Limb (tissue), 2 donors: ENCODE measurements around the gene SUGCT.
"Not testable (repeated sequence)": the region's sequence is repeated elsewhere in the genome, so short reads cannot be mapped to it uniquely, and the experiment has no call there.

Source experiments
- DNase-seq, 2 donors: peaks; one replicate each; pipeline ENCODE4 v3.0.0-alpha.2; 2016; ENCODE audit errors: extremely low spot score in 2 of 2

The SUGCT gene

DNA sequence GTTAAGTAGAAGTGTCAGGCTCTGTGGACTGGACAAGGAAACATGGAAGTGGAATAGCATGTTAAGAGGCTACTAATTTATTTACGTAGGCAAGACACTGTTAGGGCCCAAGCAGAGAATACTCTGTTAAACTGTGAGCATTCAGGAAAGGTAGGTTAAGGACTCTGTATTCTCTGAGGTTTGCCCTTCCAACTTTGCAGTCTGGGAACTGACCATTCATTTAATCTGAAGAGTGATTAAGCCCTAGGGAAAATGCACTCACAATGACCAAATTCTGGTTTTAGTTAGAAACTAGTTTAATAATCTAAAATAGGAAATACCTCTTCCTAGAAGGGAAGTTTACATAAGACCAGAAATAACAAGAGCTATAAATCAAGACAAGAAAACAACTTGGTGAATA lies 266.6 kb downstream of the SUGCT start:
- DNase-seq, result no peak

- peak in 1 of 2 donors; percentile 21 for DNase-seq
These were observed 267.9 kb downstream of the SUGCT start for GRCh38 chr7:40402661-40403060.

DNA sequence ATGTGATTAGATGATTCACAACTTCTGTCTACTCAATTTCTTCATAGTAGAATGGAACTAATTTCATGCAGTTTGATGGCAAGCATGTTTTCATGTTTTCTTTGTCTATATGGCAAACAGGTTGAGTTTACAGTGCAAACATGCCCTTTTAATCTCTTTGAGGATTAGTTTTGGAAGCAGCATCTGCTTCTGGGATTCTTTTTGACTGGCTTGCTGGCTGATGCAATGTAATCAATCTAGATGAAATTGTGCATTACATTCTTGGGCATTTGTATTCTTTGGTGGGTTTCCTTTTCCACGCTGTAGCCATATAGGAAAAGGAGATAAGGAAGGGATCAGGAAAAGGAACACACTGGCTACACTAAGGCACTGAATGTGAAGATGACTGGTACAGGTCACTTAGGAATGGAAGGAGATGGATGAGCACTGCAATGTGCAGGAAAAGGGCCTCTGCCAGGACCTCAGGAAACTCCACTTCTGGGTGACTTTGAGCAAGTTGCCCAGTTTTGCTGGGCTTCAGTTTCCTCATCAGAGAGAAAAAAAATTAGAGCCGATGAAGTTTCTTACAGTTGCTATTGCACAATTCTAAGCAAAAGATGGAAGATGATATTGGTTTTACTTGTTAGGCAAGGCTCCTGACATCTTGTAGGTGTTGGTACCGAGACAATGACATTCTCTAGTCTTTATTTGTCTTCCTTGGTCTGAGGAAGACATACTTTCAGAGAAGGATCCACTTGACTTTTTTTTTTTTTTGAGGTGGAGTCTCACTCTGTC lies 269.1 kb downstream of the SUGCT start:
- no peak for DNase-seq

- no peak for DNase-seq
These were observed 271.2 kb downstream of the SUGCT start for GRCh38 chr7:40405991-40406390.

GRCh38 chr7:40412323-40412722 lies 277.5 kb downstream of the SUGCT start:
- DNase-seq, result no peak

DNA sequence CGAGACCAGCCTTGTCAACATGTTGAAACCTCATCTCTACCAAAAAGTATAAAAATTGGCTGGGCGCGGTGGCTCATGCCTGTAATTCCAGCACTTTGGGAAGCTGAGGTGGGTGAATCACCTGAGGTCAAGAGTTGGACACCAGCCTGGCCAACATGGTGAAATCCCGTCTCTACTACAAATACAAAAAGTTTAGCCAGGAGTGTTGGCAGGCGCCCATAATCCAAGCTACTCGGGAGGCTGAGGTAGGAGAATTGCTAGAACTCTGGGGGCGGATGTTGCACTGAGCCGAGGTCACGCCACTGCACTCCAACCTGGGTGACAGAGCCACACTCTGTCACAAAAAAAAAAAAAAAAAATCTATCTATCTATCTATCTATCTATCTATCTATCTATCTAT lies 279.9 kb downstream of the SUGCT start:
- not testable (repeated sequence) for DNase-seq

GRCh38 chr7:40418448-40418847 lies 283.6 kb downstream of the SUGCT start:
- DNase-seq, result no peak

DNA sequence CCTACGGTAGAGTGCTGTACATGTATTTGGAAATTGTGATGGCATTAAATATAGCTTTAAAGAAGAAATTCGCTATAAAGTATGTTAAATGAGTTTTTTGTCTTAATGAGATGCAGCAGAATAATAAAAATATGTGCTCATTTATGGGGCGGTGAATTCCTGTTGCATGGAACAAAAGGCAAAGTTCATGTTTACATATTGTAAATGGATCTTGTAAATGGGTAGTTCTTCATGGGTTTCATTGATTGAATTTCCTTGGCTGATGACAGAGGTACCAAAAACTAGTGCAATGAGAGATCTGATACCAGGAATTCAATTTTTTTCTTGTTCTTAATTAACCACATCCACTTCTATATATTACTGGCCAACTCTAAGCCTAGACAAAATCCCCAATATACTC lies 284.2 kb downstream of the SUGCT start:
- DNase-seq, result no peak

GRCh38 chr7:40419806-40420205 lies 285.0 kb downstream of the SUGCT start:
- DNase-seq, result no peak

GRCh38 chr7:40421433-40421832 lies 286.6 kb downstream of the SUGCT start:
- no peak for DNase-seq

- DNase-seq, result no peak
These were observed 290.9 kb downstream of the SUGCT start for GRCh38 chr7:40425696-40426095.

DNA sequence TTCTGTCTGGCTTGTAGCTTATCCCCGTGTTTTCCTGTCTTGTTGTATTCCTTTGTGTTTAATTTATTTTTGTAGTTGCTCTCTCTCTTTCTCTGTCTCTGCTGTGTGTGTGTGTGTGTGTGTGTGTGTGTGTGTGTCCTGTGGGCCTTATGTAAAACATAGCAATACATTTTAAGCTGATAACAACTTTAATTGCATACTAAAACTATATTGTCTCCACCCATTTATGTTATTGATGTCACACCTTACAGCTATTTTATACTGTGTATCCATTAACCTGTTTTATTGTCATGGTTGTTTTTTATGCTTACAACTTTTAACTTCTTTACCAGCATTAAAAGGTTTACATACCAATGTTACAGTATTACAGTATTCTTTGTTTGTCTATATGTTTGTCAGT lies 293.6 kb downstream of the SUGCT start:
- no peak for DNase-seq

- DNase-seq, result no peak
These were observed 295.0 kb downstream of the SUGCT start for GRCh38 chr7:40429826-40430225.

- no peak for DNase-seq
These were observed 297.2 kb downstream of the SUGCT start for GRCh38 chr7:40432046-40432445.

- DNase-seq, result peak in 1 of 2 donors; percentile 8
These were observed 301.9 kb downstream of the SUGCT start for GRCh38 chr7:40436710-40437109.

DNA sequence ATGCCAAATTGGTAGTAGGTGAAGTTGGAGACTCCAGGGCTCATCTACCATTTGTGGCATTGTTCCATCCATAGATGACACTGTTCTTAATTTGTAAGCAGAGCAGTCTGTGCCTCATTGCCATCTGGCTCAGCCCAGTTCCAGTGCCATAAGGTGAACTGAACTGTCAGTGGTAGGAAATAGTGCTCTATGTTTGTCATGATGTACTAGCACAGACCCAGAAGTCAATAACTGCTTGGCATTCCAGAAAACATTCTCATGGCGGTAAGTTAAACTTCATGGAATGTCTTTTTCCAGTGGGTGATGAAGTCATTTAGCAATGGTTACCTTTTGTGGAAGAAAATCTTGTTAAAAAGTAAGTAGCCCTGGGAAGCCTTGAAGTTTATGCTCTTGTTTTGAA lies 302.7 kb downstream of the SUGCT start:
- DNase-seq, result no peak

DNA sequence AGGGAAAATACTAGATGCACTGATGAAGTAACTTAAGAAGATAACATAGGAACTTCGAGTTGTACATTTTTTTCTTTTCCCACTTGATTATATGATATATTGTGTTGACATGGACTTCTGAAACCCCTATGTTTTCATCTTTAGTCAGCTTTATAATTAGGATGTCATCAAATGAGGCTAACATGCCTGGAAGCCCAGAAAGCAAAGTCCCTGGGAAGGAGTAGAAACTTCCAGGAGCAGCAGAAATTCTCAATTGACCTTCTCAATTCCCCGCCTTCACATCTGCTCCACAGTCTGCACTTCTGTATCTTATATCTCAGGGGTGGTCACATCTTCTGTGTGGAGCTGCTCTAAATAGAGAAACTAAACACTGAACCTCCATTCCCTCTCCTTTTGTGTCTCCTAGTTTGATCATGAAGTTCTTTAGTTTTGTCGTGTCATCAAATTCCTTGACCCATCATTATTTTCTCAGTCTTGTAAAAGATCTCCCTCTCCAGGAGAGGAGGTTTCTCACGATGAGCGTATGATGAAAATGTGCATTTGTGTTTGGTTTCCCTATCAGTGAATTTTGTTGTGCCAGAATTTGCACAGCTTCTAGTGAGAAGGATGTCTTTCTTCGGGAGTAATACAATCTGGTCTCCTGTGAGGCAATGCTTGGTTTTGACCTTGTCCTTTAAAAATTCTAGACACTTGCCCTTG lies 303.3 kb downstream of the SUGCT start:
- no peak for DNase-seq

DNA sequence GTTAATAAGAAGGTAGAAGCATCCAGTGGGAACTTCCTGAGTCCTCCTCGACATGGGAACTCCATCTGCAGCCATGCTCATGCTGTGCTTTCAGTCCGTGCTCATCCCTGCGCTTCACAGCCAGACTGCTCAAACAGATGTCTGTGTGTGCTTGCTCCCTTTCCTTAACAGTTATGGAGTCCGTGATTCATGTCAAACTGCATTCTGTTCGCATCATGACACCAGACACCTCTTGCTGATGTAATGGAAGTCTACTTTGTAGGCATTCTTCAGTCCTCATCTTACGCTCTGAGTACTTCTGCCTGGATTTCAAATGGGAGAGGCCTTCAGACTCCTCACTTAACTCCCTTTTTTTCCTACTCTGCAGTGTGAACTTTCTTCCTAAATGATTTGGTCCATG lies 304.9 kb downstream of the SUGCT start:
- DNase-seq, result no peak

DNA sequence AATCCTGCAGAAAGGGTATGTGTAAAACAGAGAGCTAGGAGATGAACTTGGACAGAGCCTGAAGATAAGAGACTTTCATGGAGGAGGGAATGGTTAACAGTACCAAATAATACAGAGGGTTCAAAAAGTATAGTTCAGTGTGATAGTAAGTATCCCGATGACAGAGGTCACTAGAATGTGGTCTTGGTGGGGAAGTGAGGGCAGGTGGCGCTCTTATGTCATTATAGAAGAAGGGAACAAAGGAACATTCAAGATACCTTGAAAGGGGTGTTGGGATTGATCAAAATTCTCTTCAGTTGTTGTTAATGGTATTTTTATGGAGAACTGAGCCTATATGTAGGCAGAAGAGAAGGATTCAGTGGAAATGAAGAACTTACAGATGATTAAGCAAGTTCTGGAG lies 312.5 kb downstream of the SUGCT start:
- no peak for DNase-seq

DNA sequence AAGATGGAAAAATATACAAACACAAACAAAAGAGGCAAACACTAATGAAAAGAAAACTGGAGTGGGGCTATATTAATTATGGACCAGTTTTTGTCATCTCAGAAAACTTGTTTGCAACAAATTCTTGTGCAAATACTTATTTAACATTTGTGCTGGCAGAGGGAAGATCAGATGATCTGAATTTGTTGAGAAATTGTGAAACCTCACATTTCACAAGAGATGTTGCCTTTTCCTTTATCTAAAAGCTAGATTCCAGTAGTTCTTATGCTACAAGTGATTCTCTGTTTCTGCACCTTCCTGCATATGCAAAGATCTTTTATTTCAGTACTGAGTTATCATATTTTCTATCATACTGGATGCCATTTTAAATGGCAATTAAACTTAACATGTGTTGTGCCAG lies 320.7 kb downstream of the SUGCT start:
- no peak for DNase-seq

DNA sequence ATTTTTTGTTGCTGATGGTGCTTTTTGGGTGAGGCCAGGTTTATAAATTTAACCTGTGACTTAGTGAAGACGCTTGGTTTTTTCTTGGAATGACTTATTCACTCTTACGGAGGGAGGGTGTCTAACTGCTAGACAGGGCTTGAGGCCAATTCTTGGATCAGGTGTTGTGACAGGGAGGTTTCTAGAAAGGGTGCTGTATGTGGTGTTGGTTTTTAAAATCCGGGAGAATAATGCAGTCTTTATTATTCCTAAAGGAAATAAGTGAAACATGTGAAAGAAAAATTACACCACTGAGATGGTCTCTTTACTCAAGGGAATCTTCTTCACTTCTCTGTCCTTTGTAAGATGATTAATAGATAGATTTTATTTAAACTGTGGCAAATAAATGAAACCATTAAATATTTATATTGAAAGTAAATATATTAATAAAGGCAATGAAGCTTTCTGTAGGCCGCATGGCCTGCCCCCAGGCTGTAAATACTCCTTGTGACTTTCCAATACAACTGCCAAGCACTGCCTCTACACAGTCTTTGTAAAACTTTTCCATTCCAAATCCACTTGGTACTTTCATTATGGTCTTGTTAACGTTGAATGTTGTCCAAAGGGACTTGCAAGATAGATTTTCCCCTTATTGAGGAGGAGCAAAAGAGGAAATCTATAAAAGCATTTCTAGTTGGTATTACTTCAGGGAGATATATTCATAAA lies 323.1 kb downstream of the SUGCT start:
- DNase-seq, result no peak

DNA sequence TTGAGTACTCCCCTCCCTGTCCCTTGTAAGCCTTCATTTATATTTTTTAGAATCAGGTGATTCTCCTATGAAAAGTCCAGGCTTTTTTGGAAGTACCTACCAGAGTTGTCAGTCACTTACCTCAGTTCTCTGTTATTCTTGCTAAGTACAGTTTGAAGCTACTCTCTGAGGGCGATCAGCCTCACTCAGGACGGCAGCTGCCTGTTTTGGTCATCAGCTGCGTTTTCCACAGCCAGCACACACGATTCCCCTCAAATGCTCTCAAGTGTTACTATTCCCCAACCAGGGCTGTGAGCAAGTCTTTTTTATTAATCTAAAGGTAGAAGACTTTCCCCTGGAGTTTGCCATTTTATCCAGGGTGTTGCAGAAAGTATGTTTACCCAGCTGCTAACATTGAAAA lies 328.6 kb downstream of the SUGCT start:
- DNase-seq, result peak in 1 of 2 donors; percentile 46
